Measurements from ENCODE around the gene TTC24. TPM values are rescaled to one million over a fixed set of nuclear protein-coding genes. Genes with fewer than 3 reads are reported as not detected.
"Not testable (repeated sequence)": the region's sequence is repeated elsewhere in the genome, so short reads cannot be mapped to it uniquely, and the experiment has no call there.

Gene TTC24
- total RNA-seq, 1 donor from 2014 or later = not detected

DNA sequence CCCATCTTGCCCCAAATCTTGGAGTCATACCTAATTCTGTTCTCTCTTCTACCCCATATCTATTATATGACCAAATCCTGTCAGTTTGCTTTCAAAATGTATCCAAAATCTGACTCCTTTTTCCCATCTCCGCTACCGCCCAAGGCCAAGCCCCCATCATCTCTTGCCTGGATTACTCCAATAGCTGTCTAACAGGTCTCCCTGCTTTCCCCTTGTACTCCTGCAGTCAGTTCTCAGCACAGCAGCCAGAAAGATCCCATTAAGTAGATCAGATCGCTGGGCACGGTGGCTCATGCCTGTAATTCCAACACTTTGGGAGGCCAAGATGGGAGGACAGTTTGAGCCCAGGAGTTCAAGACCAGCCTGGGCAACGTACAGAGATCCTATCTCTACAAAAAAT is 27.0 kb upstream of the TTC24 start:
- intact Hi-C loops (cut with DNase I) = no loop called here
- DNase-seq (ENCODE audit: missing footprints) (no peak), ATAC-seq (no peak)

- peak; percentile 48 for ATAC-seq
- DNase-seq (ENCODE audit: missing footprints); intact Hi-C loops (cut with DNase I): not testable (repeated sequence)
Measured at GRCh38 chr1:156552937-156553336, 26.6 kb upstream of the TTC24 start.

DNA sequence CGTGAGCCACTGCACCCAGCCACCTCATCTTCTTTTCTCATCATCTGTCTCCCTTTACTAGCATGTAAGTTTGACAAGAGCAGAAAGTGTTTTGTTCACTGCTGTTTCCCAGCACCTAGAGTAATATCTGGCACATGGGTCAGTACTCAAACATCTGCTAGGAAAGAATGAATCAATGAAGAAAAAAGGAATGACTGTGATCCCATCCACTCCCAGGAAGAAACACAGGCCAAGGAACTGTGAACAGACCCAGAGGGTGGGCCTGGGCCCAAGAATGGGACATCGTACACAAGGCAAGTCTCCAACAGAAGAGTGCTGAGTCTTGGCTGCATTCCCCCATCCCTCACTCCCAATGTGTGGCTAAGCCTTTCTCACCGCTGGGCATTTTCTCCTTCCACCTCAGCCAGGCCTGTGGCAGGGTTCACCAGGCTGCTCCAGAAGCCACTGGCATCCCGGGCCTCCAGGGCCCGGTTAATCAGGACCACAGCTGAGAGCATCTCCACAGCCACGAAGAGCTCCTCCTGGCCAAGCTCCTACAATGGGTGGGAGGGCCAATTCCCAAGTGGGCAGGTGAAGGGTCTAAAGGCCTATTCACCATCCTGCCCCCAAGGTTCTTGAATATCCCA is 25.6 kb upstream of the TTC24 start:
- intact Hi-C loops (cut with DNase I) = no loop called here
- ATAC-seq = peak; percentile 38
- DNase-seq (ENCODE audit: missing footprints) = no peak

DNA sequence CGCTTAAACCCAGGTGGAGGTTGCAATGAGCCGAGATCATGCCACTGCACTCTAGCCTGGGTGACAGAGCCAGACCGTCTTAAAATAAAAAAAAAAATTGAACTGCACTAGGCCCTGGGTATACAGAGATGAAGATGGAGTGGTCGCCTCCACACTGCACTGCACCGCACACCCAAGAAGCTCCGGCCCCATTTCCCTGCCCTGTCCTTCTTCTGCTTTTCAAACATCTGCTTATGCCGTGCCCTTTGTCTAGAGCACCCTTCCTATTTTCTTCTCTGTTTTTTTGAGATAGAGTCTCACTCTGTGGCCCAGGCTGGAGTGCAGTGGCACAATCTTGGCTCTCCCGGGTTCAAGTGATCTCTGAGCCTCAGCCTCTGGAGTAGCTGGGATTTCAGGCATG is 24.6 kb upstream of the TTC24 start:
- DNase-seq (ENCODE audit: missing footprints) = no peak
- intact Hi-C loops (cut with DNase I) = no loop called here
- ATAC-seq = no peak

- intact Hi-C loops (cut with DNase I) = no loop called here
- DNase-seq (ENCODE audit: missing footprints) (no peak), ATAC-seq (no peak)
Measured at GRCh38 chr1:156555715-156556114, 23.8 kb upstream of the TTC24 start.

DNA sequence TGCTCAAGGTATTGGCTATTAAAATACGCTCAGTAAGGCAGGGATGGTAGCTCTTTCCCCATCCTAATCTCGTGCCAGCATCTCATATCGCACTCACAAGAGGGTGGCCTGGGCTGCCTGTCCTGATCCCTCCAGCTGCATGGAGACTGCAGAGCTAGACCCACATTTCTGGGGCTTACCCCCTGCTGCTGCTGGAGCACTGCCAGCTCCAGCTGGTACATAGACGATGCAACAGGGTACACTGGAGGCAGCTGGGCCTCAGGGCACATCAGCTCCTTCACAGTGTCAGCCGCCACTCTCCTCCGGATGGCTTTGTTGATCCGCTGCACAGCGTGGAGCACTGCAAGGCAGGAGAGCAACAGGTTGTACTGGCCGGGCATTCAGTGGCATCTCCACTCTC is 23.2 kb upstream of the TTC24 start:
- intact Hi-C loops (cut with DNase I) = no loop called here
- DNase-seq (ENCODE audit: missing footprints) (no peak), ATAC-seq (no peak)

DNA sequence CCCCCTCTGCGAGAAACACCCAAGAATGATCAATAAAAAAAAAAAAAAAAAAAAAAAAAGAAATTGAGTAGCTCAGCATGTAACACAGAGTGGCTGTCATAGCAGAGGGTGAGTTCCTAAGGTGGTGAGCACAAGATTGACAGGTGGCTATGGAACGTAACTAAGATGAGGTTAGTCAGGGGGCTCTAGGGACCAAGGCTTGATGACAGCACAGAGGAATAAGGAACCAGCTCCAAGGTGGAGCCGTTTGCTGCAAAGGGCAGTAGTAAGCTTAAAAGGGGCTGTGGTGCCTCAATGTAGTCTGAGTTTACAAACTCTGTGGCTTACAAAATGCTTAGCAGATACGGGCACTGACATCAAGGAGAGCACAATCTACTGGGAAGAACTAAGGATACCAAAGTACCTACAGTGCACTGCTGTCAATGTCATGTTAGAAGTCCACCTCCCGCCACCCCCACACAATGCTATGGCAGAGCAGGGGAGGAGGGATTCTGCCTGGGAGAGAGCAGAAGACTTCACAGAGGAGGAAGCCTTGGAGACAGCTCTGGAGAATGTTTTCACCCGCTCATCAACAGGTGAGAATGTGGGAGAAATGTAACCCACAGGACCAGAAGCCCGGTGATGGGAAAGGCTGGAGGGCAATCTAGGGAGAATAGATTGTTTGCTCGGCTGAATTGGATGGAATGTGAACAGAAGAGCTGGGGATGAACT is 20.3 kb upstream of the TTC24 start:
- ATAC-seq (no peak), DNase-seq (ENCODE audit: missing footprints) (no peak)
- intact Hi-C loops (cut with DNase I) = no loop called here

DNA sequence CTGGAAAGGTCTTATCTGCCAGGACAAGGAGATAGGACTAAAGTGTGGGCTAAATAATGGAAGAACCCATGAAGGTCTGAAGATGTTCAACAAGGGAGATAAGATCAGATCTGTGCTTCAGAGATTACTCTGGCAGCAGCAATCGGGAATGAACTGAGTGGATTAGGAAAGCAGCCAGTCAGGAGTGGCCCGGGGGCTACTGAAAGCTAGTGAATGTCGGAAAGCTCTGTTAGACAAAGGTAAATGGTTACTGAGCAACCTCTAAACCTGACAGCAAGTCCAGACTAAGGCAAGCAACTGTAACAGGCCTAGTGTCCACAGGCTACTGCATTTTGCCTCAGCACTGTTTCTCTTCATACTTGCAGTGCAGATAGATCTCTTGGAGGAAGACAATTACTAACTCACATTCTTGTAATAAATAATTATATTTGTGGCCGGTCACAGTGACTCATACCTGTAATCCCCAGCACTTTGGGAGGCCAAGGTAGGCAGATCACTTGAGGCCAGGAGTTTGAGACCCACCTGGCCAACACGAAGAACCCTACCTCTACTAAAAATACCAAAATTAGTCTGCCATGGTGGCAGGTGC is 19.6 kb upstream of the TTC24 start:
- ATAC-seq (no peak), DNase-seq (ENCODE audit: missing footprints) (no peak)
- intact Hi-C loops (cut with DNase I) = no loop called here

DNA sequence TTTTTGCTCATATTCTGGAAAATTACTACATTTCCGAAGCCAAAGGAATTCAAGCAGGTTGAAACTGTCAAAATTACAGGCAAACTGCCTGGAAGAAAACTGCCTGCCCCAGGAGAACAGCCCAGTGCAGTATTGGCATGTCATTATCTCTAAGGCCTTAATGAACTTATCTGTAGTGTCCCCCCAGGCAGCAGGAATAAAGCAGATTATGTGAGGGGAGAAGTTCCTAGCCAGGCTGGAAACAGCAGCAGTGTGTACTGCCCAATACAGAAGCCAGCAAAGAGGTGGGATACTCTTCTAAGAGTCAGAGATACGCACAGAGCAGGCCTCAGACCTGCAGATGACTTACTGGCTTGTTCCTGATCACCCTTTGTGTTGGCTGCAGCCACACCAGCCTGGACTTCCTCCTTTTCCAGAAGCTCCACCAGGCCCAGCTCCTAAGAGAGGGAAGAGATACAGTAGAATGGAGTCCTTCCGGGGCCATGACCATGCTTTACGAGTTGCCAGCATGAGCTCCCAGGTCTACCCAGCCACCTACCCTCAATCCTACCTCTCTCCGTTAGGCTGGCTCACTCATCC is 18.8 kb upstream of the TTC24 start:
- peak; percentile 92 for ATAC-seq
- no peak for DNase-seq (ENCODE audit: missing footprints)
- intact Hi-C loops (cut with DNase I) = no loop called here

DNA sequence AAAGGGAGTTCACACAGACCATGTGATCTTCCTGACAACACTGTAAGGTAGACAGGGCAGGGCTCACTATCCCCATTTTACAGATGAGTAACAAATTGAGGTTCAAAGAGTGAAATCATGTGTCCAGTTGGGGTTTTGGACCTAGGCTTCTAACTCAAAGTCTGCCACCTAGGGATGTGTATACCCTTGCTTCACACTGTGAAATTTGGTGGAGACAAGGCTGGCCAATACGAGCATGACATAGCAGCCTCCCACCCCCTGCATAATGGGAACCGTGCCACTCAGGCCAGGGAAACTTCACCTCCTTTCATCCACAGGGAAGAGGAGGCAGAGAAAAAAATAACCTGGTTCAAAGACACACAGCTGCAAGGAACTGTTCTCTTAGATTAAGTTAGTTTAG is 14.0 kb upstream of the TTC24 start:
- DNase-seq (ENCODE audit: missing footprints) (no peak), ATAC-seq (no peak)
- intact Hi-C loops (cut with DNase I) = no loop called here

GRCh38 chr1:156566436-156566835 is 13.1 kb upstream of the TTC24 start:
- intact Hi-C loops (cut with DNase I) = no loop called here
- DNase-seq (ENCODE audit: missing footprints) = no peak
- ATAC-seq = no peak

GRCh38 chr1:156571261-156571852 is 8.2 kb upstream of the TTC24 start:
- no peak for ATAC-seq
- intact Hi-C loops (cut with DNase I) = no loop called here
- DNase-seq (ENCODE audit: missing footprints) = no peak

DNA sequence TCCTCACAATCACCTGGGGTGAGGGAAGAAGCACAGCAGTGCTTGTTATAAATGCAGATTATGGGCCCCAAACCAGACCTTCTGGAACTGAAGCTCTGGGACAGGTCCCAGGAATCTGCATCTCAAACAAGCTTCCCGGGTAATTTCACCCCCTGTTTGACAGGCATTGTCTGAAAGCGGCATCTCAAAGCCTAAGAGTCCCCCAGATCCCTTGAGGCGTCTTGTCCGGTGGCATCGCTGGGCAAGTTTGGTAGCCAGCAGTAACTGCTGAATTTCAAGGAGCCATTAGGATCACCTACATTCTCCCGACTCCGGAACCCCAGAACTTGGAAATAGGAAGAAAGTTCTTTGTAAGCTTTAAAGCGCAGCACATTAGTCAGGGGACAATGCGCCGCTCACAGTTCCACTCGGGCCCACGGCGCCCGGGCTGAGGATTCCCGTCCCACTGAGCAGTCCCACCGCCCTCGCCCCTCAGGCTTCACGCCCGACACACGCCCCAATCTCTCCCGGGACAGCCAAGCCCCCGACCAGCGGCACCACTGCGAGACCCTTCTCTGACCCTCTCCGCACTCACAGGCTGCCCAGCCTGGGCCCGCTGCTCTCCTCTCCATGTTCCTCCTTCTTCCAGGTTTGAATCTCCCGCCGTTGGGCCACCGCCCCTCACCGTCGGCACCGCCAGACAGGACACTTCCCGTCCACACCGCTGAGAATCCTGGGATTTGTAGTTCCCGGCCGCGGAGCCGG is 7.4 kb upstream of the TTC24 start, which contains the start of gene IQGAP3:
Gene IQGAP3 (minus strand): TSS at position 647 of the 744 bp plus-strand sequence. CDS start 36 bp downstream, at position 611.
- peak; percentile 90 for ATAC-seq
- intact Hi-C loops (cut with DNase I) = no loop called here
- DNase-seq (ENCODE audit: missing footprints) = peak; percentile 89

DNA sequence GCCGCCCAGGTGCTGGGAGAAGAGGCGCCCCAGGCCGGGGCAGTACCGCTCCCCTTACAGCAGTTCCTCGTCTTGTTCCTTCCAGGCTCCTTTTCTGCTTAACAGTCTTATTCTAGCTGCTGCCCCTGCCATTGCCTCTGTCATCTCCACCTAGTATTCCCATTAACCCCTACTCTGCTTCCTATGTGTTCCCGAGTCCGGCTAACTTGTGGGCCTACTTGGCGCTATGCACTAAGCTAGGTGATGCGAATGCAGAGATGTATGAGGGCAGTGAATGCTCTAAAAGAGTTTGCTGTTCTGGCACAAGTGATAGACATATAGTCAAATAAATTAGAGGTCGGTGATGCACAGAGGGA is 6.9 kb upstream of the TTC24 start:
- no peak for DNase-seq (ENCODE audit: missing footprints)
- no peak for ATAC-seq
- intact Hi-C loops (cut with DNase I) = no loop called here

GRCh38 chr1:156574039-156574633 is 5.4 kb upstream of the TTC24 start:
- DNase-seq (ENCODE audit: missing footprints) (no peak), ATAC-seq (no peak)
- intact Hi-C loops (cut with DNase I) = no loop called here

DNA sequence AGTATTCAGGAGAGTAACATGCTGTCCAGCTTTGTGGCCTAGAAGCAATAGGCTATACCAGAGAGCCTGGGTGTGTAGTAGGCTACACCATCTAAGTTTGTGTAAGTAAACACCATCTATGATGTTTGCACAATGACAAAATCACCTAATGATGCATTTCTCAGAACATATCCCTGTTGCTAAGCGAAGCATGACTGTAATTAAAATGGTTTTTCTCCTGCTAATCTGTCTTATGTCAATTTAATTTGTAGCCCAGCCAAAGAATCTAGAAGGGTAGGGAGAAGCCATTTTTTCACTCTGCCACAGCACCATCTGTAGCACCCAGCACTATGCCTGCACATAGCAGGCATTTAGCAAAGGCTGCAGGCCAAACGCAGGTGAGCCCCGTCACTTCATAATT is 2.0 kb upstream of the TTC24 start:
- DNase-seq (ENCODE audit: missing footprints) (no peak), ATAC-seq (no peak)
- intact Hi-C loops (cut with DNase I) = no loop called here

DNA sequence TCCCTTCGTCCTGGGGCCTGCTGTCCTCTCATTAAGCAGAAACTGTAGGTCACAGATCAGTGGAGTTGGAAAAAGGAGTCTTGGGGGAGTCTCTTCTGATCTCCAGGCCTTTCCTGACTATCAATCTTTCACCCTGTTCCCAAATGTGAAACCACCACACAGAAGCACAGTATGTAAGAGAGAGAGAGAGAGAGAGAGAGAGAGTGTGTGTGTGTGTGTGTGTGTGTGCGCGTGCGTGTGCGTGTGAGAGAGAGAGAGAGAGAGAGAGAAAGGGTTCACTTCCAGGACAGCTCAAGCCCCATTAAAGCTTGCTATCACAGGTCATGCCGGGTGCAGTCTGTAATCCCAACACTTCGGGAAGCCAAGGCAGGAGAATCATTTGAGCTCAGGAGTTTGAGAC is 1.5 kb upstream of the TTC24 start:
- DNase-seq (ENCODE audit: missing footprints) (no peak), ATAC-seq (no peak)
- intact Hi-C loops (cut with DNase I) = no loop called here

DNA sequence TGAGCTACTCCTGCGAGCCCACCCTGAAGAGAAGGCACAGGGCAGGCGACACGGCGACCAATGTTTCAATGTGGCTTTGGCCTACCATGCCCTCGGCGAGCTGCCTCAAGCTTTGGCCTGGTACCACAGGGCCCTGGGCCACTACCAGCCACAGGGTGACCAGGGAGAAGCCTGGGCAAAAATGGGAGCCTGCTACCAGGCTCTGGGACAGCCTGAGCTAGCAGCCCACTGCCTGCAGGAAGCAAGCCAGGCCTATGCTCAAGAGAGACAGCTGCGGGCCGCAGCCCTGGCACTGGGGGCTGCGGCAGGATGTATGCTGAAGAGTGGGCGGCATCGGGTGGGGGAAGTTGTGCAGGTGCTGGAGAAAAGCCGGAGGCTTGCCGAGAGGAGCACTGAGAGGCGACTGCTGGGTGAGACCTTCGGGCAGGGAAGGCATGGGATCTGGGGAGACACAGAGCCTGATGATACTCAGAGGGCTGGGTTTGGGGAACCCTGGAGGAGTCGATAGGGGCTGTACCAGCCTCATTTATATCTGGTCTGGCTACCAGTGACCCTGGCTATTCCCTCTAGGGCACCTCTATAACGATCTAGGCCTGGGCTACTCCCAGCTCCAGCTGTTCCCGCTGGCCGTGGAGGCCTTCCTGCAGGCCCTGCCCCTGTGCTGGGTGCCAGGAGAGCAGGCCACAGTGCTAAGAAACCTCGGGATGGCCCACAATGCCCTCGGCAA is 2.3 kb downstream of the TTC24 start:
- DNase-seq (ENCODE audit: missing footprints) (no peak), ATAC-seq (no peak)
- intact Hi-C loops (cut with DNase I) = no loop called here
